Tibial artery (tissue), 4 donors: ENCODE results near the gene SMOC2.

ENCODE experiments used
- DNase-seq, 2 donors: peaks; one replicate each; pipeline ENCODE4 v3.0.0-alpha.2; 2019
- H3K27ac ChIP-seq, 2 donors: fragments of 200-600 bp; sonication (generic) in 1 of 2; 1 replicate in 1 of 2; 2 replicates in 1 of 2; pipeline ENCODE4 v1.5.1; 2018 to 2019; ENCODE audit warnings: mild to moderate bottlenecking in 1 of 2
- H3K27me3 ChIP-seq, 2 donors: fragments of 200-600 bp; sonication (generic) in 1 of 2; one replicate each; pipeline versions ENCODE4 v1.5.1 to v1.6.0; 2016 to 2019
- H3K36me3 ChIP-seq, 3 donors: fragments of 200-600 bp; sonication (generic) in 2 of 3; one replicate each; pipeline ENCODE4 v1.5.1; 2016 to 2019; ENCODE audit warnings: mild to moderate bottlenecking in 2 of 3
- H3K4me1 ChIP-seq, 4 donors: fragments of 200-600 bp; sonication (generic) in 2 of 4; 1 replicate in 3 of 4; 2 replicates in 1 of 4; pipeline ENCODE4 v1.5.1; 2016 to 2019
- H3K4me3 ChIP-seq, 2 donors: fragments of 200-600 bp; sonication (generic) in 1 of 2; 1 replicate in 1 of 2; 2 replicates in 1 of 2; pipeline ENCODE4 v1.5.1; 2018 to 2019; ENCODE audit warnings: mild to moderate bottlenecking in 2 of 2
- H3K9me3 ChIP-seq, 3 donors: fragments of 200-600 bp; sonication (generic) in 1 of 3; one replicate each; pipeline ENCODE4 v1.5.1; 2016 to 2019
- CTCF ChIP-seq, 2 experiments: fragments of 200-600 bp in 1 of 2; fragments of 450-650 bp in 1 of 2; IDR thresholded peaks; one replicate each; pipeline ENCODE4 v1.5.1; 2017 to 2019; ENCODE audit warnings: antibody characterized with exemption in 2 of 2, mild to moderate bottlenecking in 1 of 2, moderate library complexity in 1 of 2
- intact Hi-C: fragments of 100-400 bp; cut with DNase I; formaldehyde crosslinking; loops from one replicate; pipeline ENCODE4 v1.15.0; 2023; ENCODE audit warnings: low total_unique reads

The SMOC2 gene

DNA sequence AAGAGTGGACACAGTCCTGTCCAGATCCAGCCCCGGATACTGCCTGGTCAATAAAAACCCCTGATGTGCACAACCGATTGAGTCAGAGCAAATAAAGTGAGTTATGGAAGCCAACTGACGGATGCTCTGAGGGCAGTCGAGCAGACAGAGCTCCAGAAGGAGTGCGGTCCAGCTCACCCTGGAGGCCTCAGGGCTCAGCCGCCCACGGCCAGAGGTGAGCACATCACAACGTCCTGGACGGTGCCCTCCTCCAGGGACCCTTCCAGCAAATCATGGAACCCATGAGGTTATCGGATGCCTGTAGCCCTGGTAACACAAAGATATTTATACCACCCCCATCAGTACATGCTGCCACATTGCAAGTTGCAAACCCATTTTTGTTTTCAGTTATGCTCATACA is 44.0 kb upstream of the SMOC2 start:
- no peak overlapping the region for H3K4me3 ChIP-seq
- no peak for TF ChIP-seq CTCF (IDR thresholded peaks at IDR 0.05)
- DNase-seq = no peak
- no peaks in the 10 kb centered on the region for H3K27me3 ChIP-seq
- H3K9me3 ChIP-seq = no peaks in the 10 kb centered on the region
- H3K4me1 ChIP-seq = no peaks in the 10 kb centered on the region
- intact Hi-C loops = no loop called here
- H3K27ac ChIP-seq = no peak overlapping the region
- H3K36me3 ChIP-seq = no peaks in the 10 kb centered on the region

DNA sequence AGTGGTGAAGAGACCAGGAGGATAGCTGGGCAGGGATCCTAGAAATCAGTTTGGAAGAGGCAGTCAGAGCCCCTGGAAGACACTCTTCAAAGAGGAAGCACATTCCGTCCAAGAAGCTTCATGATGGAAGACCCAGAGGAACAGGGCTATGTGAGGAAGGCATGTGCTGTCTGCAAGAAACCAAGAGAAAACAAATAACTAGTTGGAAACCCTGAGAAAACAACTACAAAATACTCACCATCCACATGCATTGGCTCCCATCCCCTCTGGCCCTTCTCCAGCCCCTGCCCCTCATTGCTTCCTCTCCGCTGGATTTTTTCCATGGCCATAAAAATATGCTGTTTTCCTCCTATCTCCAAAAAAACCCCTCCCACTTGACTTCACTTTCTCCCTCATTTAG is 40.9 kb upstream of the SMOC2 start:
- Histone ChIP-seq H3K4me1 (no peaks in the 10 kb centered on the region), H3K4me3 (no peak overlapping the region), H3K9me3 (no peaks in the 10 kb centered on the region), H3K36me3 (no peaks in the 10 kb centered on the region), H3K27ac (no peak overlapping the region), H3K27me3 (no peaks in the 10 kb centered on the region)
- peak in 1 of 2 donors; percentile 62 for DNase-seq
- TF ChIP-seq CTCF (IDR thresholded peaks at IDR 0.05) = no peak
- intact Hi-C loops = no loop called here

DNA sequence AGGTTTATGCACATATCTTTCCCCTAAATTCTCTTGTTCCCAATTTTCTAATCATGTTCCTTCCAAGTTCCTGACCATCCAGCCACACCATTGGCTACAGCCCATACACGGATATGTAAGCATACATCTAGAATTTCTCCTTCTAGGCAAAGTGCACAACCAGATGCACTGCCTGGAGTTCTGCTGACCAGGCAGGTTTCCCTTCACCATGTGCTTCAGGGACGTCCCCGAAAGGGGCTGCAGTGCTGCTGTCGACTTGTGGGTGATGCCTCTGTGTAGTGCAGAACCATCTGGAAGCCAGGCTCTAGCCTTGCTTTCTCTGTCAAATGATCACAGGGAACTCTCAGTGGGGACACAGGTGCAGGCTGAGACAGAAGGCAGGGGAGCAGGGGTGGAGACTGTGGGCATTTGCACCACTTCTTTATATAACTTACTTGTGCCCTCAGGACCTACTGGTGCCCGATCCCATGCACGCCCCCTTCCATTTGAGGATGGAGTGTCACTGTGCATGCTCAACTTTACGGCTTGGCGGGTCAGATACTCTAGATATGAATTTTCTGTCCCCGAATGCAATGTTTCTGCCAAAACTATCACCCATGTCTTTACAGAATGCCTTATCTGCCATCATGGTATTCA is 37.5 kb upstream of the SMOC2 start:
- Histone ChIP-seq H3K27me3 (no peaks in the 10 kb centered on the region), H3K27ac (no peak overlapping the region), H3K4me3 (no peak overlapping the region), H3K4me1 (no peaks in the 10 kb centered on the region), H3K36me3 (no peaks in the 10 kb centered on the region), H3K9me3 (no peaks in the 10 kb centered on the region)
- peak; percentile 5 to 20 for DNase-seq
- intact Hi-C loops = no loop called here
- no peak for TF ChIP-seq CTCF (IDR thresholded peaks at IDR 0.05)

- no peaks in the 10 kb centered on the region for H3K9me3 ChIP-seq
- no peak overlapping the region for H3K27ac ChIP-seq
- H3K27me3 ChIP-seq = no peaks in the 10 kb centered on the region
- intact Hi-C loops = no loop called here
- DNase-seq = peak in 1 of 2 donors; percentile 62
- no peak for TF ChIP-seq CTCF (IDR thresholded peaks at IDR 0.05)
- no peaks in the 10 kb centered on the region for H3K36me3 ChIP-seq
- no peak overlapping the region for H3K4me3 ChIP-seq
- no peaks in the 10 kb centered on the region for H3K4me1 ChIP-seq
Observed at GRCh38 chr6:168404560-168404959, 36.4 kb upstream of the SMOC2 start.

DNA sequence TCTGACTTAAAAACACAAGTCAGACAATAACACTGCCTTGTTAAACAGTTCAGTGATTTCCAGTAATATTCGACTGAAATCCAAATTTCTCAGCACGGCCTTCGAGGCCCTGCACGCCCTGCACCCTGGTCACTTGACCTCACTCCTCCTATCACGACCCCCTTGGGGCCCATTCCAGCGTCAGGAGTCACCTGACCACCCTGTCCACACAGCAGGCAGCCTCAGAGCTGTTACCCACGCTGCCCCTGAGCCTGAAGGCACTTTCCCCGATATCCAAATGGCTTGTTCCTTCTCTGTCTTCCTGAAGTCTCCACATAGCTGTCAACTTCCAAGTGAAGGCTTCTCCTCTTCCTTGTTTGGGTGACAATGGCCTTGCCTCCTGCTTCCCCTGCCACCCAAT is 33.1 kb upstream of the SMOC2 start:
- Histone ChIP-seq H3K4me1 (no peaks in the 10 kb centered on the region), H3K9me3 (no peaks in the 10 kb centered on the region), H3K4me3 (no peak overlapping the region), H3K27ac (no peak overlapping the region), H3K36me3 (no peaks in the 10 kb centered on the region), H3K27me3 (no peaks in the 10 kb centered on the region)
- TF ChIP-seq CTCF (IDR thresholded peaks at IDR 0.05) = no peak
- DNase-seq = no peak
- intact Hi-C loops = no loop called here
